ENCODE measurements around the gene RPAP3.

The RPAP3 gene, protein sequence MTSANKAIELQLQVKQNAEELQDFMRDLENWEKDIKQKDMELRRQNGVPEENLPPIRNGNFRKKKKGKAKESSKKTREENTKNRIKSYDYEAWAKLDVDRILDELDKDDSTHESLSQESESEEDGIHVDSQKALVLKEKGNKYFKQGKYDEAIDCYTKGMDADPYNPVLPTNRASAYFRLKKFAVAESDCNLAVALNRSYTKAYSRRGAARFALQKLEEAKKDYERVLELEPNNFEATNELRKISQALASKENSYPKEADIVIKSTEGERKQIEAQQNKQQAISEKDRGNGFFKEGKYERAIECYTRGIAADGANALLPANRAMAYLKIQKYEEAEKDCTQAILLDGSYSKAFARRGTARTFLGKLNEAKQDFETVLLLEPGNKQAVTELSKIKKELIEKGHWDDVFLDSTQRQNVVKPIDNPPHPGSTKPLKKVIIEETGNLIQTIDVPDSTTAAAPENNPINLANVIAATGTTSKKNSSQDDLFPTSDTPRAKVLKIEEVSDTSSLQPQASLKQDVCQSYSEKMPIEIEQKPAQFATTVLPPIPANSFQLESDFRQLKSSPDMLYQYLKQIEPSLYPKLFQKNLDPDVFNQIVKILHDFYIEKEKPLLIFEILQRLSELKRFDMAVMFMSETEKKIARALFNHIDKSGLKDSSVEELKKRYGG

DNA sequence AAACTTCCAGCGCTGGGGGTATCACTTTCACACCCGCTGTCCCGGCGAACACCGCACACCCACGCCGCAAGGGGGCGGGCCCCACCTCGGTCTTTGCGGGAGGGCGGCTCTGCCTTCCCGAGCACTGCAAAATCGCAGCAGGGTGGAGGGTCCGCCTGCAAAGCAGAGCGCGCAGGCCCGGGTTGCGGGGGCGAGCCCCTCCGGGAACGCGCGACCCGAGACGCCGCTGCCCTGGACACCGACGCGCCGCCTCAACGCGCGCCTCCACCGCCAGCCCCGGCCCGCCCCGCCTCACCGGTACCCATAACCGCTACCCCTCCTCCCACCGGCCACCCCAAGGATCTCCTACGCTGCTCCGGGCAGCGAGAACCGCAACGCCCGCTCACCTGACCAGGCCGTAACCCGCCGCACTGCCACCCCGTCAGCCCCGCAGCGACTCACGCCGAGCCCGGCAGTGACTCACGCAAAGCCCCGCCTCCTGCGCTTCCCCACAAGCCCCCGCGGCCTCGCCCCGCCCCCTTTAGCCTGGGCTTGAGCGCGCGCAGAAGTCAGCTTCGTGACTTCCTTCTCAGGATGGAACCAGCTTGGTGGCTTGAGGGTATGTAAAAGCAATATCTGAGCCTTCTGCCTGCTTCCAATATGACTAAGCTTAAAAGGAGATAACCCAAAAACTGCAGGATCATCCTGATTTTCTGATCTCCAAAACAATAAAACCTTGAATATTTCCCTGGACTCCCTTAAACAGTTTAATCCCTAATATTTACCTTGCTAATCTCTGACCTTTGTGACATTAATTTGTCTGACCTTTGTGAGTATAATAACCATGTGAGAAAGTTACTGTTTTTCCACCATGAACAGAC, at the start of gene RPAP3:
TSS of gene RPAP3 (minus strand) at position 465 of the 860 bp plus-strand sequence. CDS start 3,190 bp downstream, outside the sequence.
- Histone ChIP-seq H3K36me3 (ENCODE audit: insufficient read depth, low read length) (no peaks in the 10 kb centered on the region), H3K4me3 (ENCODE audit: low read depth, low read length) (peak within 1 kb of the TSS; percentile 97), H3K79me2 (ENCODE audit: control insufficient read depth, insufficient read depth, low read length, unreplicated experiment) (peaks cover 37% of the 10 kb centered on the region), H2AFZ (ENCODE audit: low read length, unreplicated experiment) (peak within 1 kb of the TSS; percentile 94), H3K27me3 (ENCODE audit: insufficient read depth, low read length) (no peaks in the 10 kb centered on the region), H3K4me1 (ENCODE audit: control insufficient read depth, insufficient read depth, low read length, unreplicated experiment) (peaks cover 10% of the 10 kb centered on the region), H3K27ac (ENCODE audit: low read depth, low read length) (peak within 1 kb of the TSS; percentile 75)

DNA sequence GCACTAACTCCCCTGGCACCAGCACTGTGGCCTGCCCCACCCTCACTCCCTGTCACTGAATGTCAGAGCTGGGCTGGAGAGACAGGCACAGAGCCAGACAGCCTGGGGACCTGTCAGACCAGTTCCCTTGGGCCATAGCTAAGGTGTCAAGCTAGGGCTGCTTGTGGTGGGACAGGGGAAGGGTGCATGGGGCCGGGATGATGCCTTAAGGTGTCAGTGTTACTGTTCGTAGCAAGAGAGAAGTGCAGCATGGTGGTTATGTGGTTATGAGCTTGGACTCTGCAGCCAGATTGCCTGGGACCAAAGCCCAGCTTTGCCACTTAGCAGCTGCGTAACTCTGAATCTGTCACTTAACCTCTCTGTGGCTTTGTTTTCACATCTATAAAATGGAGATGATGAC, 49.1 kb upstream of the RPAP3 start:
- H3K4me3 ChIP-seq (ENCODE audit: low read depth, low read length) = no peak overlapping the region
- H2AFZ ChIP-seq (ENCODE audit: low read length, unreplicated experiment) = no peak overlapping the region
- no peak overlapping the region for H3K27ac ChIP-seq (ENCODE audit: low read depth, low read length)
- H3K27me3 ChIP-seq (ENCODE audit: insufficient read depth, low read length) = no peaks in the 10 kb centered on the region
- no peaks in the 10 kb centered on the region for H3K79me2 ChIP-seq (ENCODE audit: control insufficient read depth, insufficient read depth, low read length, unreplicated experiment)
- no peaks in the 10 kb centered on the region for H3K36me3 ChIP-seq (ENCODE audit: insufficient read depth, low read length)
- H3K4me1 ChIP-seq (ENCODE audit: control insufficient read depth, insufficient read depth, low read length, unreplicated experiment) = peaks cover 42% of the 10 kb centered on the region

DNA sequence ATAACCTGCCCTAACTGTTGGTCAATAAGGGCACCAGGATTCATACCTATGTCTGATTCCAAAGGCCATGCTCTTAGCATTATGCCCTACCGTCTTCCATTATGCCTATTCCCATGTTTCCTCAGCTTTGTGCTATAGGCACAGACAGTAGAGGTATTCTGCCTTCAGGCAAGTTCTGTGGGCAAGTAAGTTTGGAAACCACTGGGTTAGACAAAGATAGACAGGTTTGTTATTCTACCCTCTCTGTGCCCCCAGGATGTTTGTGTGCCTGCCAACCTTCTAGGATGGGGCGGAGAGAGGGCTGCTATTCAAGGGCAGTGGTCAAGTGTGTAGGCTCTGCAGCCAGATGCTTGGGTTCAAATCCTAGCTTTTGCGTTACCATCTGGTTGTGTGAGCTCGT, 48.3 kb upstream of the RPAP3 start:
- H3K4me1 ChIP-seq (ENCODE audit: control insufficient read depth, insufficient read depth, low read length, unreplicated experiment) = peaks cover 36% of the 10 kb centered on the region

DNA sequence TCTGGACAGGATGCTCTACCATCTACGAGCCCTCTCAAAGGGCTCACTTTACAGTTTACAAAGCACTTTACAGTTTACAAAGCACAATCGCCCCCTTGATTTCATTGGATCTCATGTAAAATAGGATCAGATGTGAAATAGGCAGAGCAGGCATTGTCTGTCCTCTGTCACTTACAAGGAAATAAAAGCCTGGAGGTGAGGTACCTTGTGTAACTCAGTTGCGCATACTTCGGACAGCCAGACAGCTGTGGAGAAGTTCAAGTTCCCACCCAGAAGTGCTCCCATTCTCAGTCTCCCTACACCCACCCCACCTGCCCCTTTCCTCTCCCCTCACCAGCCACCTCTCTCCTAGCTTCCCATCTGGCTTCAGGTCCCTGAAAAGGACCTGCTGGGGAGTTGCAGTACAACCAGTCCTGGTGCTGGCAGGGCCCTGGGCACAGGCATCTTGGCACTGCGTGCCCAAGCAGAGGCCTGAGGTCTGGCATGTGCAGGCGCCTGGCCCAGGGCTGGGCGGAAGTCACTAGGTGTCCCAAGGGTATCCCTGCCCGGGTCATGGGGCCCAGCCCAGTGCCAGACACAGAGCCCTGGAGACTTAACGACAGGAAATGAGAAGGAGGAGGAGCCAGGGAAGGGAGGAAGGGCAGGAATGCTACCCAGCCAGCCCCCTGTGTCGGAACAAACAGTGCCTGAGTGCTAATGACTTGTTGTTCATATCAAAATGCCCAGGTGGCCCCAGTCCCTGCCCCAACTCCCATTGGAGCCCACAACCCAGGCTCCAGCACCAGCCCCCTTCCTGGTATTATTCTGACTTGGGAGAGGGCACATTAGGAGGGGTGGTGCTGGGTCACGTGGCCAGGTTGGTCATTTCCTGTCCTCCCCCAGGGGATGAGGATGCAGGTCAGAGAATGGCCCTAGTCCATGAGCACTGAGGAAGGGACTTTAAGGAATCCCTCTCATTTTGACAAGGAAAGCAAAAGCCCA, 47.5 kb upstream of the RPAP3 start:
- Histone ChIP-seq H3K27me3 (ENCODE audit: insufficient read depth, low read length) (no peaks in the 10 kb centered on the region), H3K4me3 (ENCODE audit: low read depth, low read length) (peak overlapping the region; percentile 35; the same call in 1 of the 2 replicates), H3K79me2 (ENCODE audit: control insufficient read depth, insufficient read depth, low read length, unreplicated experiment) (no peaks in the 10 kb centered on the region), H3K27ac (ENCODE audit: low read depth, low read length) (peak overlapping the region; percentile 58), H2AFZ (ENCODE audit: low read length, unreplicated experiment) (no peak overlapping the region), H3K36me3 (ENCODE audit: insufficient read depth, low read length) (no peaks in the 10 kb centered on the region), H3K4me1 (ENCODE audit: control insufficient read depth, insufficient read depth, low read length, unreplicated experiment) (peaks cover 33% of the 10 kb centered on the region)

More for the DNA sequence above, 48.3 kb upstream of the RPAP3 start:
- Histone ChIP-seq H3K27me3 (ENCODE audit: insufficient read depth, low read length) (no peaks in the 10 kb centered on the region), H3K4me3 (ENCODE audit: low read depth, low read length) (peak overlapping the region; percentile 35; the same call in 1 of the 2 replicates), H3K27ac (ENCODE audit: low read depth, low read length) (peak overlapping the region; percentile 58), H3K79me2 (ENCODE audit: control insufficient read depth, insufficient read depth, low read length, unreplicated experiment) (no peaks in the 10 kb centered on the region), H3K36me3 (ENCODE audit: insufficient read depth, low read length) (no peaks in the 10 kb centered on the region), H2AFZ (ENCODE audit: low read length, unreplicated experiment) (no peak overlapping the region)

DNA sequence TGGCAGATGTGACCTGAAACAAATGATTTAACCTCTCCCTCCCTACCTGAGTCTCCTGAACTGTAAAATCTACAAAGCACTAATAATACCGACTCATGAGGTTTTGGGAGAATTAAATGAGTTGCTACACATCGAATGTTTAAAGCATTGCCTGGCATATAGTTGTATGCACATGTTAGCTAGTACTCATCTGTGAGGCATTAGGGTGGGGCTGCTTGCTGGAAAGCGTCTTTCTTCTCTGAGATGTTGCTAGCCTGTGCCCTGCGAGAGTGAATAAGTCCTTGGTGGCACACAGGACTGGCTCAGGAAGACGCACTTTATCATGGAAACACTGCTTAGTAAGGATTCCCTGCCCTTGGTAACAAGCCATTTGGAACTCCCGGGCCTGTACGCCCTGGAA, 46.7 kb upstream of the RPAP3 start:
- Histone ChIP-seq H3K79me2 (ENCODE audit: control insufficient read depth, insufficient read depth, low read length, unreplicated experiment) (no peaks in the 10 kb centered on the region), H3K36me3 (ENCODE audit: insufficient read depth, low read length) (no peaks in the 10 kb centered on the region), H3K4me3 (ENCODE audit: low read depth, low read length) (no peak overlapping the region), H3K27me3 (ENCODE audit: insufficient read depth, low read length) (no peaks in the 10 kb centered on the region), H2AFZ (ENCODE audit: low read length, unreplicated experiment) (no peak overlapping the region), H3K4me1 (ENCODE audit: control insufficient read depth, insufficient read depth, low read length, unreplicated experiment) (peaks cover 33% of the 10 kb centered on the region), H3K27ac (ENCODE audit: low read depth, low read length) (peak overlapping the region; percentile 58)

DNA sequence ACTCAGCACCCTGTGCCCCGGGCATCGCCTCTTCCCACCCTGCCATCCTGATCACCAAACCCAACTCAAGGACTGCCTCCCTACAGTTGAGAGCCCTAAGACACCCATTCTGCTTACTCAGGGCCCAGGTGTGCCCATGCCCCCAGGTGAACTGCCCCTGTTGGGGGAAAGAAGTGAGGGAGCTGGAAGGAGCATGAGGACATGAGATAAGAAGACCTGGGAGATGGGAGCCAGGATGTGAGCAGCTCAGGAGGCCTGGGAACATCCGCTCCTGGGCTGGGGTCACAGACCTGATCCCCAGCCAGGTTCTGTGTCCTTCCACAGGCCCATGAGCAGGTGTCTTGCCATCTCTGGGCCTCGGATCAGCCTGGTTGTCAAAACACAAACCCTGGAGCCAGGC, 46.3 kb upstream of the RPAP3 start:
- H3K4me1 ChIP-seq (ENCODE audit: control insufficient read depth, insufficient read depth, low read length, unreplicated experiment) = peaks cover 33% of the 10 kb centered on the region
- H3K27me3 ChIP-seq (ENCODE audit: insufficient read depth, low read length) = no peaks in the 10 kb centered on the region
- H3K4me3 ChIP-seq (ENCODE audit: low read depth, low read length) = no peak overlapping the region
- H3K27ac ChIP-seq (ENCODE audit: low read depth, low read length) = no peak overlapping the region
- no peak overlapping the region for H2AFZ ChIP-seq (ENCODE audit: low read length, unreplicated experiment)
- H3K36me3 ChIP-seq (ENCODE audit: insufficient read depth, low read length) = no peaks in the 10 kb centered on the region
- H3K79me2 ChIP-seq (ENCODE audit: control insufficient read depth, insufficient read depth, low read length, unreplicated experiment) = no peaks in the 10 kb centered on the region

DNA sequence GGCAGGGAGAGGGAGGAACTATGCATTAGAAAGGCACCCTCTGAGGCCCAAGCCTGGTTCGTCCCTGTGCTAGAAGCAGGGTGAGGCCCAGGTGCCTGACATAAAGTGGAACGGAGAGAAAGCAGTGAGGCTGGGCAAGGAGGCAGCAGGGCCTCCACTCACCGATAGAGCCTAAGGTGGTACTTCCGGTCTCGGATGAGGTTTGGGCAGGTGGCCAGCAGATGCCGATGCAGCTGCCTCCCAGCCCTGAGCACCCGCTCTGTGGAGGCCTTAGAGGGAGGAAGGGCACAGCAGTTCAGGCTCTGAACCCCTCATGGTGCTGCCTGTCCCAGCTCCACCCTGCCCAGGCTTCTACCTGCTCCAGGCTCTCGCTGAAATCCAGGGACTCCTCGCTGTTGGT, 45.7 kb upstream of the RPAP3 start:
- H3K36me3 ChIP-seq (ENCODE audit: insufficient read depth, low read length) = no peaks in the 10 kb centered on the region
- H3K79me2 ChIP-seq (ENCODE audit: control insufficient read depth, insufficient read depth, low read length, unreplicated experiment) = no peaks in the 10 kb centered on the region
- H3K4me1 ChIP-seq (ENCODE audit: control insufficient read depth, insufficient read depth, low read length, unreplicated experiment) = peaks cover 33% of the 10 kb centered on the region
- H3K27me3 ChIP-seq (ENCODE audit: insufficient read depth, low read length) = no peaks in the 10 kb centered on the region
- H2AFZ ChIP-seq (ENCODE audit: low read length, unreplicated experiment) = no peak overlapping the region
- no peak overlapping the region for H3K27ac ChIP-seq (ENCODE audit: low read depth, low read length)
- no peak overlapping the region for H3K4me3 ChIP-seq (ENCODE audit: low read depth, low read length)

DNA sequence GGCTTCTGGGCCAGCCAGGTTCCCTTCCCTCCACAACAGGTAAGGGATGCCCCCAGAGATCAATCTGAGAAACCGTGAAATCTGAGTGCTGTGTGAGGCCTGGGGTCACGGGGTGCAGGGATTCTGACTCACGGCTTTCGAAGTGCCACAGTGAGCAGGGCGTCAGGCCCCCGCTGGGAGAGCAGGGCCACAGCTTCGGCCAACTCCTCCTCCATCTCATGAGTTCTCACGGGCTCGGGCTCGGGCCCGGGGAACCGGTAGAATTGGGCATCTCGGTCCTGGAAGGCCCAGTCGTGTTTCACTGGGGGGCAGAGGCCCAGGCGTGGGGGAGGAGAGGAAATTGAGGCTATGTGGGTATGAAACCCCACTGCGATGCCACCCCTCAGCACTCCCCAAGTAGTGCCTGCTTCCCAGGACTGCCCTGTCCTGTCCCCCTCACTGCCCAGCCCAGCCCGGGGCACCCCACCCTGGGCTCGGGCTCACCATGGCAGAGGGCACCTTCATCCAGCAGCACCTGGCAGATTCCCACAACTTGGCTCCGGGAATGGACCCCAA, 45.2 kb upstream of the RPAP3 start:
- H3K27ac ChIP-seq (ENCODE audit: low read depth, low read length) = no peak overlapping the region
- H3K79me2 ChIP-seq (ENCODE audit: control insufficient read depth, insufficient read depth, low read length, unreplicated experiment) = no peaks in the 10 kb centered on the region
- H3K36me3 ChIP-seq (ENCODE audit: insufficient read depth, low read length) = no peaks in the 10 kb centered on the region
- H3K4me1 ChIP-seq (ENCODE audit: control insufficient read depth, insufficient read depth, low read length, unreplicated experiment) = peaks cover 33% of the 10 kb centered on the region
- H3K27me3 ChIP-seq (ENCODE audit: insufficient read depth, low read length) = no peaks in the 10 kb centered on the region
- no peak overlapping the region for H2AFZ ChIP-seq (ENCODE audit: low read length, unreplicated experiment)
- no peak overlapping the region for H3K4me3 ChIP-seq (ENCODE audit: low read depth, low read length)

DNA sequence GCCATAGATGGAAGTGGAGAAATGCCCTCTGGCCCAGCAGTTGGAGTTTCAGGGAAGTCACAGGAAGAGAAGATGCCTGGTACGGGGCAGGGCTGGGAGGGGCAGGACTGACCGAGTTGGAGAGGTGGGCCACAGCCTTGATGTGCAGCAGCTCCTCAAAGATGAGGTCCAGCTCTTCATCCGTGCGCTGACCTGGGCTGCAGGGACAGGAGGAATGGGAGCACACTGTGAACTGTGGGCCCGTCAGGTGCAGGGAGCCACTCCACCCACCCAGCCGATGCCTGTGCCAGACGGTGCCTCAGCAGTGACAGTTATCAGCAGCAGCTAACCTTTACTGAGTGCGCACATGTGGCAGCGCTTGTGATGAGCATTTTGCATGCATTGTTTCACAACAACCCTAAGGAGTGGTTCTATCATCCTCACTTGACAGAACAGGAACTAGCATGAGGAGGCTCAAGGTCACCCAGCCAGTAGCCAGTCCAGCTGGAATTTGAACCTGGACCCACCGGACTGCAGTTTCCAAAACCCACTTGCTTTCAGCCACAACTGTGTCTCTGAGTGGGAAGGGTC, 44.5 kb upstream of the RPAP3 start:
- no peak overlapping the region for H2AFZ ChIP-seq (ENCODE audit: low read length, unreplicated experiment)
- H3K36me3 ChIP-seq (ENCODE audit: insufficient read depth, low read length) = no peaks in the 10 kb centered on the region
- no peak overlapping the region for H3K27ac ChIP-seq (ENCODE audit: low read depth, low read length)
- peaks cover 33% of the 10 kb centered on the region for H3K4me1 ChIP-seq (ENCODE audit: control insufficient read depth, insufficient read depth, low read length, unreplicated experiment)
- H3K4me3 ChIP-seq (ENCODE audit: low read depth, low read length) = no peak overlapping the region
- no peaks in the 10 kb centered on the region for H3K27me3 ChIP-seq (ENCODE audit: insufficient read depth, low read length)
- H3K79me2 ChIP-seq (ENCODE audit: control insufficient read depth, insufficient read depth, low read length, unreplicated experiment) = no peaks in the 10 kb centered on the region

All from ACC112 (cell line).